Vagina (tissue), 2 donors: ENCODE measurements around the gene BTBD6.

Experiments
- CTCF ChIP-seq, 3 experiments: fragments of 450-650 bp in 2 of 3; fragments of 200-600 bp in 1 of 3; sonication (generic) in 1 of 3; IDR thresholded peaks; one replicate each; pipeline ENCODE4 v1.5.1; 2017 to 2019; ENCODE audit warnings: antibody characterized with exemption in 3 of 3, mild to moderate bottlenecking in 2 of 3, moderate library complexity in 2 of 3
- POLR2A ChIP-seq, 2 donors: fragments of 450-650 bp; IDR thresholded peaks; one replicate each; pipeline ENCODE4 v1.6.1; 2017; ENCODE audit warnings: antibody characterized with exemption in 2 of 2, mild to moderate bottlenecking in 2 of 2, moderate library complexity in 2 of 2
- POLR2AphosphoS5 ChIP-seq, 2 donors: sonication (generic); formaldehyde crosslinking; IDR thresholded peaks; one replicate each; pipeline ENCODE4 v1.9.0; 2017; ENCODE audit warnings: antibody characterized with exemption in 2 of 2, mild to moderate bottlenecking in 2 of 2, low read depth in 1 of 2; ENCODE audit not compliant: insufficient read depth in 1 of 2

- TF ChIP-seq POLR2A (IDR thresholded peaks at IDR 0.05) (no peak), CTCF (IDR thresholded peaks at IDR 0.05) (no peak), POLR2AphosphoS5 (IDR thresholded peaks at IDR 0.05; ENCODE audit: insufficient read depth in 1 of 2, low read depth in 1 of 2) (no peak)
These were observed 20.5 kb downstream of the BTBD6 start for GRCh38 chr14:105268736-105269354.
